Measurements from ENCODE around the gene BTD.

BTD gene

GRCh38 chr3:15667484-15667883 is 65.9 kb downstream of the BTD start:
- no peaks in the 10 kb centered on the region; the same call in 1 of the 2 replicates for H3K4me1 ChIP-seq (ENCODE audit: control insufficient read depth, low read length)
- no peaks in the 10 kb centered on the region for H3K9me2 ChIP-seq (replicated peaks; ENCODE audit: control insufficient read depth, low read length)
- peaks cover 41% of the 10 kb centered on the region for H3K36me3 ChIP-seq (ENCODE audit: control insufficient read depth, low read length)

GRCh38 chr3:15673536-15673935 is 72.0 kb downstream of the BTD start:
- TF ChIP-seq CTCF (IDR thresholded peaks at IDR 0.05; ENCODE audit: low read depth, low read length, poor library complexity, severe bottlenecking) (no peak), EZH2phosphoT487 (IDR thresholded peaks at IDR 0.05; ENCODE audit: borderline replicate concordance, low read length) (no peak)
- H3F3A ChIP-seq (ENCODE audit: control insufficient read depth, insufficient read depth), result no peaks in the 10 kb centered on the region

More at GRCh38 chr3:15667484-15667883, 65.9 kb downstream of the BTD start:
- TF ChIP-seq CTCF (IDR thresholded peaks at IDR 0.05; ENCODE audit: low read depth, low read length, poor library complexity, severe bottlenecking) (no peak), EZH2phosphoT487 (IDR thresholded peaks at IDR 0.05; ENCODE audit: borderline replicate concordance, low read length) (no peak)
- Histone ChIP-seq H3K27ac (ENCODE audit: low read depth, low read length) (no peak overlapping the region), H3K9me3 (ENCODE audit: control insufficient read depth, insufficient read depth, low read length) (no peaks in the 10 kb centered on the region), H4K20me1 (ENCODE audit: control insufficient read depth, insufficient read depth, low read depth, low read length) (no peaks in the 10 kb centered on the region), H3F3A (ENCODE audit: control insufficient read depth, insufficient read depth) (no peaks in the 10 kb centered on the region), H3K4me3 (ENCODE audit: low read length) (no peak overlapping the region), H3K79me2 (ENCODE audit: control insufficient read depth, low read length) (no peaks in the 10 kb centered on the region), H3K4me2 (ENCODE audit: low read length) (no peak overlapping the region), H3K27me3 (ENCODE audit: control insufficient read depth, low read length) (no peaks in the 10 kb centered on the region)

GRCh38 chr3:15676259-15676658 is 74.7 kb downstream of the BTD start:
- H4K20me1 ChIP-seq (ENCODE audit: control insufficient read depth, insufficient read depth, low read depth, low read length), result no peaks in the 10 kb centered on the region
- no peaks in the 10 kb centered on the region for H3K9me3 ChIP-seq (ENCODE audit: control insufficient read depth, insufficient read depth, low read length)
- H3F3A ChIP-seq (ENCODE audit: control insufficient read depth, insufficient read depth), result no peaks in the 10 kb centered on the region
- TF ChIP-seq CTCF (IDR thresholded peaks at IDR 0.05; ENCODE audit: low read depth, low read length, poor library complexity, severe bottlenecking) (no peak), EZH2phosphoT487 (IDR thresholded peaks at IDR 0.05; ENCODE audit: borderline replicate concordance, low read length) (no peak)
- H3K79me2 ChIP-seq (ENCODE audit: control insufficient read depth, low read length), result no peaks in the 10 kb centered on the region
- H3K9me2 ChIP-seq (replicated peaks; ENCODE audit: control insufficient read depth, low read length), result no peaks in the 10 kb centered on the region
- no peaks in the 10 kb centered on the region for H3K27me3 ChIP-seq (ENCODE audit: control insufficient read depth, low read length)
- no peak overlapping the region for H3K27ac ChIP-seq (ENCODE audit: low read depth, low read length)
- no peak overlapping the region for H3K4me2 ChIP-seq (ENCODE audit: low read length)
- no peaks in the 10 kb centered on the region for H3K4me1 ChIP-seq (ENCODE audit: control insufficient read depth, low read length)
- H3K36me3 ChIP-seq (ENCODE audit: control insufficient read depth, low read length), result peaks cover 75% of the 10 kb centered on the region
- H3K4me3 ChIP-seq (ENCODE audit: low read length), result no peak overlapping the region

More at GRCh38 chr3:15673536-15673935, 72.0 kb downstream of the BTD start:
- Histone ChIP-seq H3K27me3 (ENCODE audit: control insufficient read depth, low read length) (no peaks in the 10 kb centered on the region), H4K20me1 (ENCODE audit: control insufficient read depth, insufficient read depth, low read depth, low read length) (no peaks in the 10 kb centered on the region), H3K4me1 (ENCODE audit: control insufficient read depth, low read length) (no peaks in the 10 kb centered on the region), H3K79me2 (ENCODE audit: control insufficient read depth, low read length) (no peaks in the 10 kb centered on the region), H3K9me3 (ENCODE audit: control insufficient read depth, insufficient read depth, low read length) (no peaks in the 10 kb centered on the region), H3K9me2 (replicated peaks; ENCODE audit: control insufficient read depth, low read length) (no peaks in the 10 kb centered on the region), H3K4me2 (ENCODE audit: low read length) (no peak overlapping the region), H3K27ac (ENCODE audit: low read depth, low read length) (no peak overlapping the region), H3K36me3 (ENCODE audit: control insufficient read depth, low read length) (peaks cover 79% of the 10 kb centered on the region), H3K4me3 (ENCODE audit: low read length) (no peak overlapping the region)

Measured in DOHH2 (cell line).